HepG2 (cell line): ENCODE results near the gene OSBPL9. TPM values are rescaled to one million over a fixed set of nuclear protein-coding genes. Genes with fewer than 3 reads are reported as not detected.

Experiments
- ARID5B ChIP-seq: IDR thresholded peaks from 2 replicates; pipeline ENCODE4 v1.4.0; 2020; ENCODE audit warnings: mild to moderate bottlenecking, missing genetic modification reagents
- ATF1 ChIP-seq: IDR thresholded peaks from 2 replicates; pipeline ENCODE4 v1.6.1; 2016; ENCODE audit warnings: mild to moderate bottlenecking, control low read depth
- CREB3 ChIP-seq: sonication (generic); formaldehyde crosslinking; IDR thresholded peaks from 2 replicates; pipeline ENCODE4 v1.5.0; 2020; ENCODE audit warnings: missing genetic modification reagents
- EHMT2 ChIP-seq: fragments of 200-600 bp; sonication (generic); IDR thresholded peaks from 2 replicates; pipeline ENCODE4 v1.7.0; 2017; ENCODE audit warnings: antibody characterized with exemption, low read depth, low read length, borderline replicate concordance
- GATAD1 ChIP-seq: IDR thresholded peaks from 2 replicates; pipeline ENCODE4 v1.6.1; 2016; ENCODE audit warnings: missing genetic modification reagents, missing compliant biosample characterization
- KAT8 ChIP-seq: IDR thresholded peaks from 2 replicates; pipeline ENCODE4 v1.6.1; 2016; ENCODE audit warnings: missing genetic modification reagents, missing compliant biosample characterization
- KDM1A ChIP-seq: IDR thresholded peaks from 2 replicates; pipeline ENCODE4 v1.6.1; 2016; ENCODE audit warnings: missing compliant biosample characterization
- KMT2B ChIP-seq: IDR thresholded peaks from 2 replicates; pipeline ENCODE4 v1.6.1; 2016; ENCODE audit warnings: missing genetic modification reagents, missing compliant biosample characterization
- MEIS2 ChIP-seq: sonication (generic); formaldehyde crosslinking; IDR thresholded peaks from 2 replicates; pipeline ENCODE4 v1.9.0; 2021; ENCODE audit warnings: mild to moderate bottlenecking, missing genetic modification reagents
- NFYC ChIP-seq: IDR thresholded peaks from 2 replicates; pipeline ENCODE4 v1.6.1; 2016; ENCODE audit warnings: missing genetic modification reagents, missing compliant biosample characterization
- NONO ChIP-seq, 2 experiments: fragments of 450-650 bp in 1 of 2; sonication (generic) in 1 of 2; formaldehyde crosslinking in 1 of 2; IDR thresholded peaks in 1 of 2; conservative IDR thresholded peaks in 1 of 2; 2 replicates each; pipeline versions ENCODE4 v1.6.1 to v1.8.0; 2017 to 2022; ENCODE audit warnings: mild to moderate bottlenecking in 1 of 2, missing genetic modification reagents in 1 of 2, moderate library complexity in 1 of 2
- PHF8 ChIP-seq: sonication (generic); formaldehyde crosslinking; IDR thresholded peaks from 2 replicates; pipeline ENCODE4 v1.5.0; 2020; ENCODE audit warnings: missing genetic modification reagents
- RFX1 ChIP-seq: fragments of 450-650 bp; IDR thresholded peaks from 2 replicates; pipeline ENCODE4 v1.6.1; 2017
- RFX5 ChIP-seq: IDR thresholded peaks from 2 replicates; pipeline ENCODE4 v1.6.1; 2011; ENCODE audit warnings: low read depth, low read length, improper control_type of control experiment
- TARDBP ChIP-seq: sonication (generic); formaldehyde crosslinking; IDR thresholded peaks from 2 replicates; pipeline ENCODE4 v1.8.0; 2022; ENCODE audit warnings: mild to moderate bottlenecking, missing genetic modification reagents
- THAP11 ChIP-seq: IDR thresholded peaks from 2 replicates; pipeline ENCODE4 v1.6.1; 2016; ENCODE audit warnings: missing biosample characterization, missing genetic modification reagents
- TRIM24 ChIP-seq: sonication (generic); formaldehyde crosslinking; IDR thresholded peaks from 2 replicates; pipeline ENCODE4 v1.8.0; 2022; ENCODE audit warnings: mild to moderate bottlenecking, missing genetic modification reagents
- YEATS4 ChIP-seq: sonication (generic); formaldehyde crosslinking; IDR thresholded peaks from 2 replicates; pipeline ENCODE4 v1.4.0; 2020; ENCODE audit warnings: missing genetic modification reagents, borderline replicate concordance
- ZBTB39 ChIP-seq: sonication (generic); formaldehyde crosslinking; IDR thresholded peaks from 2 replicates; pipeline ENCODE4 v1.5.0; 2020; ENCODE audit warnings: missing genetic modification reagents
- ZFX ChIP-seq: sonication (generic); formaldehyde crosslinking; IDR thresholded peaks from 2 replicates; pipeline ENCODE4 v1.4.0; 2020; ENCODE audit warnings: mild to moderate bottlenecking, low read depth, missing genetic modification reagents, moderate library complexity
- ZKSCAN5 ChIP-seq: sonication (generic); formaldehyde crosslinking; IDR thresholded peaks from 2 replicates; pipeline ENCODE4 v1.5.1; 2020; ENCODE audit warnings: mild to moderate bottlenecking, missing genetic modification reagents
- ZNF432 ChIP-seq: sonication (generic); formaldehyde crosslinking; IDR thresholded peaks from 2 replicates; pipeline ENCODE4 v1.5.0; 2020; ENCODE audit warnings: missing genetic modification reagents, mild to moderate bottlenecking, borderline replicate concordance
- ZNF580 ChIP-seq: IDR thresholded peaks from 2 replicates; pipeline ENCODE4 v1.6.1; 2016; ENCODE audit warnings: low read depth, borderline replicate concordance
- ZSCAN22 ChIP-seq: sonication (generic); formaldehyde crosslinking; IDR thresholded peaks from 2 replicates; pipeline ENCODE4 v1.4.0; 2020; ENCODE audit warnings: mild to moderate bottlenecking, missing genetic modification reagents
- polyA plus RNA-seq, 8 experiments: library from polyadenylated mRNA; depleted of rRNA in 3 of 8; stranded (reverse) in 7 of 8; unstranded in 1 of 8; fragments of >200 nt; fragmentation: Illumina TruSeq in 4 of 8; extraction: Trizol in 4 of 8; gene quantifications; 2 replicates each; pipeline versions ENCODE4 v1.2.1 to v1.2.3, GENCODE V29; 2011 to 2016; ENCODE audit warnings: low read depth in 4 of 8, missing spikeins in 1 of 8, mixed read lengths in 1 of 8; ENCODE audit not compliant: insufficient read depth in 1 of 8
- total RNA-seq, 5 experiments: library from RNA; depleted of rRNA; stranded (reverse); fragments of >200 nt; fragmentation: Illumina TruSeq; extraction: Trizol; gene quantifications; 2 replicates each; pipeline ENCODE4 v1.2.3, GENCODE V29; 2016; ENCODE audit warnings: low read depth in 1 of 5

Gene OSBPL9
- total and polyA plus RNA-seq, 2 of the 13 experiments (the other 11 are each of a cell fraction or from before 2014, with no cell fraction given): 83.6 to 142 TPM

GRCh38 chr1:51616903-51617708, at the start of gene OSBPL9 (continued):
- TF ChIP-seq YEATS4 (CRISPR knock-in tag): 0 out of 2 replicates have a peak, but pooled peaks have one; percentile 35
- TF ChIP-seq CREB3 (CRISPR knock-in tag): no peak
- TF ChIP-seq ZFX (CRISPR knock-in tag): peak; percentile 61
- TF ChIP-seq ARID5B (CRISPR knock-in tag): no peak; the same call in 1 of the 2 replicates
- no peak for TF ChIP-seq TARDBP (CRISPR knock-in tag)
- no peak for TF ChIP-seq NONO (IDR thresholded peaks at IDR 0.05)
- TF ChIP-seq NONO (CRISPR knock-in tag; conservative IDR thresholded peaks at IDR 0.05): peak; percentile 76; the same call in 1 of the 2 replicates
- peak; percentile 89 for TF ChIP-seq GATAD1 (CRISPR knock-in tag)
- TF ChIP-seq EHMT2: 0 out of 2 replicates have a peak, but pooled peaks have one; percentile 45
- peak; percentile 21; the same call in 1 of the 2 replicates for TF ChIP-seq MEIS2
- TF ChIP-seq KMT2B (CRISPR knock-in tag): peak; percentile 44; the same call in 1 of the 2 replicates
- TF ChIP-seq PHF8 (CRISPR knock-in tag): peak; percentile 76
- TF ChIP-seq THAP11 (CRISPR knock-in tag): peak; percentile 40; the same call in 1 of the 2 replicates
- TF ChIP-seq KDM1A: no peak
- TF ChIP-seq ZKSCAN5: no peak
- no peak for TF ChIP-seq ATF1 (CRISPR knock-in tag)
- no peak for TF ChIP-seq TRIM24 (CRISPR knock-in tag)
- no peak for TF ChIP-seq ZSCAN22 (CRISPR knock-in tag)
- TF ChIP-seq KAT8 (CRISPR knock-in tag): 0 out of 2 replicates have a peak, but pooled peaks have one; percentile 42
- TF ChIP-seq ZNF580 (CRISPR knock-in tag): peak; percentile 43; the same call in 1 of the 2 replicates
- TF ChIP-seq RFX5: no peak
- TF ChIP-seq NFYC (CRISPR knock-in tag): peak; percentile 74
- no peak for TF ChIP-seq ZBTB39 (CRISPR knock-in tag)
- no peak for TF ChIP-seq ZNF432 (CRISPR knock-in tag)
- no peak for TF ChIP-seq RFX1
